Neural progenitor cell (in vitro differentiated cells): ENCODE data around the gene MASP1.

Experiments
- EZH2 ChIP-seq: fragments of 200-600 bp; sonication (generic); IDR thresholded peaks from 2 replicates; pipeline ENCODE4 v1.6.1; 2017; ENCODE audit warnings: antibody characterized with exemption, mild to moderate bottlenecking, moderate library complexity
- EZH2phosphoT487 ChIP-seq: fragments of 200-600 bp; sonication (generic); IDR thresholded peaks from 2 replicates; pipeline ENCODE4 v1.6.1; 2017; ENCODE audit warnings: antibody characterized with exemption
- TF ChIP-seq, protein P1 (sequence below): fragments of 200-600 bp; sonication (generic); IDR thresholded peaks from 2 replicates; pipeline ENCODE4 v1.5.1; 2017; ENCODE audit warnings: antibody characterized with exemption, mild to moderate bottlenecking

DNA sequence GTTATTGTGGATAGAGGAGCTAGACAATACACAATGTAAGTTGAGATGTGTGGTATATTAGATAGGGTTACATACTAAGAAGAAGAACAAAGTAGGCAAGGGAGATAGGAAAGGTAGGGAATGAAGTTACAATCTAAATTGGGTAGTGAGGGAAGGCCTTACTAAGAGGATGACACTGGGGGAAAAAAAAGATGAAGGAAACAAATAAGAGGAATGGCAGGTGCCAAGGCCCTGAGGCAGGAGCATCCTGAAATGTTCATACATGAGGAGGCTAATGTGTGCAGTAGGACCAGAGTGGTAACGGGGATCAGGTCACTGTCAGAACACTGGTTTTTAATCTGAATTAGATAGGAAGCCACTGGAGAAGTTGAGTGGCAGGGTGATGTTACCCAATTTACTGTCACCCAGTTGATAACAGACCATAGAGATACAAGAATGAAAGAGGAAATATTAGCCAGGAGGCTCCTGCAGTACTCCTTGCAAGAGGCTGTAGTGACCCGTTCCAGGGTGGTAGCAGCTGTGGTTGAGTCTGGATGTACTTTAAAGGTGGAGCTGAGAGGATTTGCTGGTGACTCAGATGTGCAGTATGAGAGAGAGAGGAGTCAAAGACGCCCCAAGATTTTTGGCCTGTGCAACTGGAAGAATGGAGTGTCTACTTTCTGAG, 79.9 kb downstream of the MASP1 start:
- TF ChIP-seq, protein P1, sequence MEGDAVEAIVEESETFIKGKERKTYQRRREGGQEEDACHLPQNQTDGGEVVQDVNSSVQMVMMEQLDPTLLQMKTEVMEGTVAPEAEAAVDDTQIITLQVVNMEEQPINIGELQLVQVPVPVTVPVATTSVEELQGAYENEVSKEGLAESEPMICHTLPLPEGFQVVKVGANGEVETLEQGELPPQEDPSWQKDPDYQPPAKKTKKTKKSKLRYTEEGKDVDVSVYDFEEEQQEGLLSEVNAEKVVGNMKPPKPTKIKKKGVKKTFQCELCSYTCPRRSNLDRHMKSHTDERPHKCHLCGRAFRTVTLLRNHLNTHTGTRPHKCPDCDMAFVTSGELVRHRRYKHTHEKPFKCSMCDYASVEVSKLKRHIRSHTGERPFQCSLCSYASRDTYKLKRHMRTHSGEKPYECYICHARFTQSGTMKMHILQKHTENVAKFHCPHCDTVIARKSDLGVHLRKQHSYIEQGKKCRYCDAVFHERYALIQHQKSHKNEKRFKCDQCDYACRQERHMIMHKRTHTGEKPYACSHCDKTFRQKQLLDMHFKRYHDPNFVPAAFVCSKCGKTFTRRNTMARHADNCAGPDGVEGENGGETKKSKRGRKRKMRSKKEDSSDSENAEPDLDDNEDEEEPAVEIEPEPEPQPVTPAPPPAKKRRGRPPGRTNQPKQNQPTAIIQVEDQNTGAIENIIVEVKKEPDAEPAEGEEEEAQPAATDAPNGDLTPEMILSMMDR, result no peak
- TF ChIP-seq EZH2phosphoT487, result no peak
- no peak for TF ChIP-seq EZH2
